ENCODE results near the gene IPO4.

Gene IPO4

DNA sequence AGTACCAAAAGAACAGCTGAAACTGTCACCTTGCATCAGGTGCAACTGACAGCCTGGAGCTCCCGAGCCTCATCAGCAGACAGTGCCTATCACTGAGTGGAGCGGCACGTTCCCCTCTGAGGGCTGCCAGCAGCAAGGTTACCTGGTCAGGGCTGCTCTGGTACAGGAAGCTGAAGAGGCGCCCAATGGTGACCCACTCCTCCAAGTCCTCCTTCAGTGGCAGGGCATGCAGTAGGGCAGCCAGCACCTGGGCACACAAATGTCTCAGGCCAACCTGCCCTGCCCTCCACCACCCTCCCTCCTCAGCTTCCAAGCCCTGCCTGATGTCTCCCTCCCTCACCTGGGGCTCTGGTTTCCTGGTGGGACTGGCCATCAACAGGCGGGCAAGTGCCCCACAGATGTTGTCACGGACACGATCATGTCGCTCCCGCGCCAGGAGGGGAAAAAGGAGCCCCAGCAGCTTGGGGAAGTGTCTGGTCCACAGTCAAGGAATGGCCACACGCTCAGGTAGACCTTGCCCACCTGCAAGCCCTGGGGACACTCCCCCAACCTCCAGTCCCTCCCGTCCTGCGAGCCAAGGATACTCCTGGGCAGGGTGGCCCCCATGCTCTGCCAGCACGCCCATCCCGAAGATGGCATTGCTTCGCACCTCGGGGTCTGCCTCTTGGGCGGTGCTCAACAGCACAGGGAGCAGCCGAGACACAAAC, 7.1 kb downstream of the IPO4 start:
- peak; percentile 70 for DNase-seq (ENCODE audit: low spot score)
- TF ChIP-seq, protein P1, sequence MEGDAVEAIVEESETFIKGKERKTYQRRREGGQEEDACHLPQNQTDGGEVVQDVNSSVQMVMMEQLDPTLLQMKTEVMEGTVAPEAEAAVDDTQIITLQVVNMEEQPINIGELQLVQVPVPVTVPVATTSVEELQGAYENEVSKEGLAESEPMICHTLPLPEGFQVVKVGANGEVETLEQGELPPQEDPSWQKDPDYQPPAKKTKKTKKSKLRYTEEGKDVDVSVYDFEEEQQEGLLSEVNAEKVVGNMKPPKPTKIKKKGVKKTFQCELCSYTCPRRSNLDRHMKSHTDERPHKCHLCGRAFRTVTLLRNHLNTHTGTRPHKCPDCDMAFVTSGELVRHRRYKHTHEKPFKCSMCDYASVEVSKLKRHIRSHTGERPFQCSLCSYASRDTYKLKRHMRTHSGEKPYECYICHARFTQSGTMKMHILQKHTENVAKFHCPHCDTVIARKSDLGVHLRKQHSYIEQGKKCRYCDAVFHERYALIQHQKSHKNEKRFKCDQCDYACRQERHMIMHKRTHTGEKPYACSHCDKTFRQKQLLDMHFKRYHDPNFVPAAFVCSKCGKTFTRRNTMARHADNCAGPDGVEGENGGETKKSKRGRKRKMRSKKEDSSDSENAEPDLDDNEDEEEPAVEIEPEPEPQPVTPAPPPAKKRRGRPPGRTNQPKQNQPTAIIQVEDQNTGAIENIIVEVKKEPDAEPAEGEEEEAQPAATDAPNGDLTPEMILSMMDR (IDR thresholded peaks at IDR 0.05) = no peak
- no peak overlapping the region for H3K27ac ChIP-seq
- H3K4me3 ChIP-seq = no peak overlapping the region

DNA sequence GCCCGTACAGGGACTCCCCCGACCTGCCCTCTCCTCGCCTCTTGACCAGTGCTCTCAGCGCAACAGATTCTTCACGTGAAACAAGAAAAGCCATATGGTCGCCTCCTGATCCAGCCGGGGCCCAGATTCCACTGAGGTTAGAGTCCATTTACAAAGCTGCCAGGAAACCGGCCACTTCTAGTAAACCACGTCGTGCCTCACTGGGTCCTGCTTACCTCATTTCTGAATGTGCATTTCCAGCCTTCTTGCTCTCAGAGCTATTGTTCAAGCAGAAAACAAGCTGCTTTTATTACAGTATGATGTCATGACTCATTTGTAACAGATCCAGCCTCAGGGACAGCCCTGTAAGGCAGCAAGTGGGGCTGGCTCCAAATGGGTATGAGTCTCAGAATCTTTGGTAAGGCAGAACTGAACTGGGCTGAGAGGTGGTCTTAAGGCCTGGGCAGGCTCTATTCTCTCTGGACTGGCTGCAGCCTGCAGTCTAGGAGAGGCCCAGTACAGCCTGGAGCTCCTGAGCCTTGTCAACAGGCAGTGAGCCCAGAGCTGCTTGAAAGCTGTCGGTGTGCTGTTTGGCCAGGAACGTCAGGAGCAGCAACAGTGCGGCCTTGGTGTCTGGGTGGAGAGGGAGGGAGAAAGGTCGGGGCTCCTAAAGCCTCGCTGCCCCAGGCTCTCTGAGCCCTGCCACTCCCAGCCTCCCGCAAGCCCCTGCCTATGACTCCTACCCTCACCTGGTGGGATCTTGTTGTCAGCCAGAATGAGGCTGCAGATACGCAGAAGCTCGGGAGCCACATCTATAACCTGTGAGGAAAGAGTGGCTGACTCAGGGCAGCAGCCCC, 8.4 kb downstream of the IPO4 start:
- peak; percentile 74 for DNase-seq (ENCODE audit: low spot score)
- no peak overlapping the region for H3K4me3 ChIP-seq
- H3K27ac ChIP-seq = peak overlapping the region in 1 of 2 donors; percentile 77
- TF ChIP-seq, protein P1 (IDR thresholded peaks at IDR 0.05) = no peak

DNA sequence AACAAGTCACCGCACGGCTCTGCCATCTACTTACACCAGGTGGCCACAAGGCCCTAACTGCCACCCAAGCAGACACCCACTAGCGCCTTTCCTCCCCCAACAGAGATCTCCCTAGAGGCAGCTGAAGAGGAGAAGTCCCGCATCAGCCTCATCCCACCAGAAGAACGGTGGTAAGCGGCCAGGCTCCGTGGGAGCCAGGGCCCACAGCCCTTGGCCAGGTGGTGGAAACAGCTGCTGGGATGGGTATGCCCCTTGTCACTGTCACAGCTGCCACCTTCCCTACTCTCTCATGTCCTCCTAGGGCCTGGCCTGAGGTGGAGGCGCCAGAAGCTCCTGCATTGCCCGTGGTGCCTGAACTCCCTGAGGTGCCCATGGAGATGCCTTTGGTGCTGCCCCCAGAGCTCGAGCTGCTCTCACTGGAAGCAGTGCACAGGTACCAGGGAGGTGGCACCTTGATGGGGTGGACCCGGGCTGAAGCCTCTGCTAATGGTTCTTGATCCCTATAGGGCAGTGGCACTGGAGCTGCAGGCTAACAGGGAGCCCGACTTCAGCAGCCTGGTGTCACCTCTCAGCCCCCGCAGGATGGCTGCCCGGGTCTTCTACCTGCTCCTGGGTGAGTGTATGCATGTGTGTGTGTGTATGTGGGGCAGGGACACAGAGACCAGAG, 9.2 kb downstream of the IPO4 start:
- H3K27ac ChIP-seq = peak overlapping the region in 1 of 2 donors; percentile 77
- TF ChIP-seq, protein P1 (IDR thresholded peaks at IDR 0.05) = no peak
- peak; percentile 71 for DNase-seq (ENCODE audit: low spot score)
- H3K4me3 ChIP-seq = no peak overlapping the region

DNA sequence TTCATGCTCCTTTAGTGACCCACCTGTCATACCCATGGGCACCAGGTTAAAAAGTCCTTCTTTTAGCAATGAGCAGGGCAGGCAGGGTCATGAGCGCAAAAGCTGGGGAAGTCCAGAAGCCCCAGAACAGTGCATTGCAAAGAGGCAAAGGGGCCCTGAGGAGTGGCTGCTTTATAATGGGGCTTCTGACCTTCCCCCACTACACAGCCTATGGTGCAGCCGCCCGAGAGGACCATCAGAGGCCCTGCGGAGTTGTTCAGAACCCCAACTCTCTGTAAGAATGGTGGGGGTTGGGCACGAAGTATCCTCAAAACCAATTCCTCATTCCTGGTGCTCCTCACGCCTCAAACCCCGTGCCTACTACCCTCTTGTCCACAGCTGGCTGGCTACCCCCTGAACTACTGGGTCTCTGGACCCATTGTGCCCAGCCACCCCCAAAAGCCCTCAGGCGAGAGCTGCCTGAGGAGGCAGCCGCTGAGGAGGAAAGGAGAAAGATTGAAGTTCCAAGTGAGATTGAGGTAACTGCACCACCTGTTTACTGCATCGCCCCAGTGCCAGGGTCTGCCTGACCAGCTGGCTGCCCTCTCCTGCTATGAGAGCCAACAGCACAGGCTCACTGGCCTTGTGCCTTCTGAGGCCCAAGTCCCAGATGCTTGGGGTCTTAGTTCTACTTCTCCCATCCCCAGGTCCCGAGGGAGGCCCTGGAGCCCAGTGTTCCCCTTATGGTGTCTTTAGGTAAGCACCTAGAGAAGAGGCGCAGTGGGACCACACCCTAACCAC, 10.0 kb downstream of the IPO4 start:
- Histone ChIP-seq H3K27ac (peak overlapping the region in 1 of 2 donors; percentile 77), H3K4me3 (no peak overlapping the region)
- TF ChIP-seq, protein P1 (IDR thresholded peaks at IDR 0.05) = no peak
- DNase-seq (ENCODE audit: low spot score) = no peak

DNA sequence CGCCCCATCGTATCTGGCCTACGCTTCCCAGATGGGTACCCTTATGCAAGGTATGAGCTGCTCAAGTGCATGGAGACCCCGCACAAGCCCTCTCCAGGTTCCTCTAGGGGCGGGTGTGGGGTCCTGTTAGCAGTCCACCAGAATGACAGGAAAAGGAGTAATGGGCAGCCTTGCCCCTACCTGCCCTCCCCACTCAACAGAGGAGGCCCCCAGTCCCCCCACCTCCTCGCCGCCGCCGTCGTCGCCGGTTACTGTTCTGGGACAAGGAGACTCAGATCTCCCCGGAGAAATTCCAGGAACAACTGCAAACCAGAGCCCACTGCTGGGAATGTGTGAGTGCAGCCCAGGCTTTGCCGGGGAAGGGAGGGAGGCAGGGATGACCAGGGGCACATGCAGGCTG, 10.7 kb downstream of the IPO4 start:
- TF ChIP-seq, protein P1 (IDR thresholded peaks at IDR 0.05) = no peak
- no peak for DNase-seq (ENCODE audit: low spot score)
- no peak overlapping the region for H3K4me3 ChIP-seq
- H3K27ac ChIP-seq = no peak overlapping the region

DNA sequence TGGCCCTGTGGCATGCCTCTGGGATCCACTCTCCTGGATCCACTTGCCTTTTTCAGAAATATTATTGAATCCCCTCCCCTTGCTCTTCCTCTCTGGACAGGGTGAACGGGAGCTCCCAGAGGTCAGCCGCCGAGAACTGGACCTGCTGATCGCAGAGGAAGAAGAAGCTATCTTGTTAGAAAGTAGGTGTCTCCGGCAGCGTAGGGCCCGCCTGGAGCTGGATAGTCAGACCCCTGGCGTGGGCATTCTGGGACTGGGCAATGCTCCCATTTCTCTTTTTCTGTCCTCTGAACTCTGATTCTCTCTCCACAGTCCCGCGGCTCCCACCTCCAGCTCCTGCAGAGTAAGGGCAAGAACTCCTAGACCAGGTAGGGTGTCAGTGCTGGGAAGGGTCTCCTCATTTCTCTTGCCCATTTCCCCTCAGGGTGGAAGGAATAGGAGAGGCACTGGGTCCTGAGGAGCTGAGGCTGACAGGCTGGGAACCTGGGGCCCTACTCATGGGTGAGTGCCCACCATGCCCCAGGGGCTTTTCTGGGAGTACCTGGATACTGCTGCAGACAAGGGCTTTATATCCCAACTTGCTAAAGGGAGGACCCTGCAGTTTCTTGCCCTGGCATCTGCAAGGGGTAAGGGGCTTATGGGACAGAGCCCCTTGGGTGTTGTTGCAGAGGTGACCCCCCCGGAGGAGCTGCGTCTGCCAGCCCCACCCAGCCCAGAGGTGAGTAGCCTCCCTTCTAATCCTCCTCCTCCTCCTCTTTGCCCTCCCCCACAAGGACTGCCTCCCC, 11.4 kb downstream of the IPO4 start:
- no peak for DNase-seq (ENCODE audit: low spot score)
- Histone ChIP-seq H3K4me3 (no peak overlapping the region), H3K27ac (no peak overlapping the region)
- TF ChIP-seq, protein P1 (IDR thresholded peaks at IDR 0.05) = no peak
